ENCODE measurements around the gene NKX2-3. TPM values are rescaled to one million over a fixed set of nuclear protein-coding genes. Genes with fewer than 3 reads are reported as not detected.

The NKX2-3 gene
- total and polyA plus RNA-seq, 2 experiments from 2014 or later: 0.17 TPM; not detected in 1

GRCh38 chr10:99560277-99561126 is 27.8 kb downstream of the NKX2-3 start:
- 41% methylated on average over 13 of the region's 13 CpGs for WGBS (ENCODE audit: low lambda C conversion rate, missing lambda C conversion rate)
- Histone ChIP-seq H4K20me1 (ENCODE audit: insufficient read depth, poor library complexity, severe bottlenecking) (no peaks in the 10 kb centered on the region), H3K4me1 (ENCODE audit: insufficient read depth) (no peaks in the 10 kb centered on the region), H3K4me3 (no peak overlapping the region), H3K9me3 (ENCODE audit: low read depth) (no peaks in the 10 kb centered on the region), H3K79me2 (no peaks in the 10 kb centered on the region), H3K27me3 (peaks cover 12% of the 10 kb centered on the region), H3K27ac (no peak overlapping the region), H2AFZ (no peak overlapping the region), H3K36me3 (replicated peaks; ENCODE audit: insufficient read depth, low read depth) (no peaks in the 10 kb centered on the region), H3K4me2 (no peak overlapping the region), H3K9me2 (replicated peaks; ENCODE audit: insufficient read depth) (no peaks in the 10 kb centered on the region)
- TF ChIP-seq EZH2 (IDR thresholded peaks at IDR 0.05; ENCODE audit: borderline replicate concordance) (no peak), CTCF (IDR thresholded peaks at IDR 0.05; ENCODE audit: poor library complexity) (peak; percentile 69), EZH2phosphoT487 (IDR thresholded peaks at IDR 0.05; ENCODE audit: low read depth, severe bottlenecking, unreplicated experiment) (no peak)
- DNase-seq (ENCODE audit: low spot score): peak; percentile 83

- WGBS (ENCODE audit: low lambda C conversion rate, missing lambda C conversion rate): 57% methylated on average over 2 of the region's 2 CpGs
- peaks cover 8% of the 10 kb centered on the region for H3K27me3 ChIP-seq
Observed at GRCh38 chr10:99562631-99563030, 29.9 kb downstream of the NKX2-3 start.

GRCh38 chr10:99564361-99564760 is 31.6 kb downstream of the NKX2-3 start:
- 61% methylated on average over 3 of the region's 3 CpGs for WGBS (ENCODE audit: low lambda C conversion rate, missing lambda C conversion rate)

More at GRCh38 chr10:99562631-99563030, 29.9 kb downstream of the NKX2-3 start:
- Histone ChIP-seq H3K9me3 (ENCODE audit: low read depth) (no peaks in the 10 kb centered on the region), H3K4me1 (ENCODE audit: insufficient read depth) (no peaks in the 10 kb centered on the region), H4K20me1 (ENCODE audit: insufficient read depth, poor library complexity, severe bottlenecking) (no peaks in the 10 kb centered on the region), H3K27ac (no peak overlapping the region), H2AFZ (no peak overlapping the region), H3K79me2 (no peaks in the 10 kb centered on the region), H3K36me3 (replicated peaks; ENCODE audit: insufficient read depth, low read depth) (no peaks in the 10 kb centered on the region), H3K4me2 (no peak overlapping the region), H3K4me3 (no peak overlapping the region), H3K9me2 (replicated peaks; ENCODE audit: insufficient read depth) (no peaks in the 10 kb centered on the region)
- TF ChIP-seq EZH2 (IDR thresholded peaks at IDR 0.05; ENCODE audit: borderline replicate concordance) (no peak), EZH2phosphoT487 (IDR thresholded peaks at IDR 0.05; ENCODE audit: low read depth, severe bottlenecking, unreplicated experiment) (no peak), CTCF (IDR thresholded peaks at IDR 0.05; ENCODE audit: poor library complexity) (no peak)
- no peak for DNase-seq (ENCODE audit: low spot score)

More at GRCh38 chr10:99564361-99564760, 31.6 kb downstream of the NKX2-3 start:
- no peaks in the 10 kb centered on the region for H3K79me2 ChIP-seq
- DNase-seq (ENCODE audit: low spot score): no peak
- H2AFZ ChIP-seq: no peak overlapping the region
- no peak overlapping the region for H3K4me3 ChIP-seq
- H4K20me1 ChIP-seq (ENCODE audit: insufficient read depth, poor library complexity, severe bottlenecking): no peaks in the 10 kb centered on the region
- H3K27ac ChIP-seq: no peak overlapping the region
- no peak overlapping the region for H3K4me2 ChIP-seq
- no peaks in the 10 kb centered on the region for H3K9me2 ChIP-seq (replicated peaks; ENCODE audit: insufficient read depth)
- H3K27me3 ChIP-seq: peaks cover 3% of the 10 kb centered on the region
- no peaks in the 10 kb centered on the region for H3K36me3 ChIP-seq (replicated peaks; ENCODE audit: insufficient read depth, low read depth)
- no peaks in the 10 kb centered on the region for H3K4me1 ChIP-seq (ENCODE audit: insufficient read depth)
- TF ChIP-seq CTCF (IDR thresholded peaks at IDR 0.05; ENCODE audit: poor library complexity) (no peak), EZH2phosphoT487 (IDR thresholded peaks at IDR 0.05; ENCODE audit: low read depth, severe bottlenecking, unreplicated experiment) (no peak), EZH2 (IDR thresholded peaks at IDR 0.05; ENCODE audit: borderline replicate concordance) (no peak)
- no peaks in the 10 kb centered on the region for H3K9me3 ChIP-seq (ENCODE audit: low read depth)
